ENCODE measurements around the gene CAV1.

GRCh38 chr7:116540743-116541142 is 15.9 kb downstream of the CAV1 start:
- no peak for TF ChIP-seq RNF2 (conservative IDR thresholded peaks at IDR 0.05; ENCODE audit: low read depth)
- TF ChIP-seq BATF2 (CRISPR knock-in tag; IDR thresholded peaks at IDR 0.05): no peak
- no peak for TF ChIP-seq POLR2G (IDR thresholded peaks at IDR 0.05; ENCODE audit: low read depth, low read length)
- TF ChIP-seq CEBPB (IDR thresholded peaks at IDR 0.05; ENCODE audit: borderline replicate concordance, low read depth, low read length): no peak
- no peak for TF ChIP-seq ZNF280B (CRISPR knock-in tag; IDR thresholded peaks at IDR 0.05; ENCODE audit: borderline replicate concordance)
- TF ChIP-seq ZNF3 (CRISPR knock-in tag; IDR thresholded peaks at IDR 0.05): no peak
- no peak for TF ChIP-seq CTCF (CRISPR knock-in tag; IDR thresholded peaks at IDR 0.05)
- TF ChIP-seq ZNF331 (CRISPR knock-in tag; IDR thresholded peaks at IDR 0.05): no peak

All from HepG2 (cell line).